DMS 273 treated with DMSO at 0.1 percent for 48 hours (cell line): ENCODE data around the gene IKZF5.

Experiments used
- DNase-seq: peaks from one replicate; lab custom pipeline; 2025; lab: John Stamatoyannopoulos, UW

IKZF5 gene

GRCh38 chr10:123008355-123009104, at the start of gene IKZF5, which contains the start of gene ACADSB:
TSS of gene IKZF5 (minus strand) at chr10:123008795. CDS start at chr10:122998625, 10,170 bp downstream.
TSS of gene ACADSB (plus strand) at chr10:123009006. CDS start at chr10:123009030, 24 bp downstream.
- peak; percentile 84 for DNase-seq

GRCh38 chr10:123057968-123058367, 49.4 kb upstream of the IKZF5 start:
- no peak for DNase-seq

GRCh38 chr10:123045961-123046731, 37.6 kb upstream of the IKZF5 start:
- DNase-seq = no peak

- DNase-seq = no peak
Measured at GRCh38 chr10:123044391-123044790, 35.8 kb upstream of the IKZF5 start.

GRCh38 chr10:123043409-123043925, 34.9 kb upstream of the IKZF5 start:
- peak; percentile 15 for DNase-seq

GRCh38 chr10:123042708-123043408, 34.3 kb upstream of the IKZF5 start:
- DNase-seq = no peak

- no peak for DNase-seq
Measured at GRCh38 chr10:123039632-123039930, 31.0 kb upstream of the IKZF5 start.

GRCh38 chr10:123038782-123039631, 30.4 kb upstream of the IKZF5 start:
- DNase-seq = no peak

GRCh38 chr10:123035467-123036086, 27.0 kb upstream of the IKZF5 start:
- no peak for DNase-seq

GRCh38 chr10:123034332-123034731, 25.7 kb upstream of the IKZF5 start:
- DNase-seq = no peak

- DNase-seq = no peak
Measured at GRCh38 chr10:123031124-123031523, 22.5 kb upstream of the IKZF5 start.

- DNase-seq = no peak
Measured at GRCh38 chr10:123027861-123028260, 19.3 kb upstream of the IKZF5 start.

- DNase-seq = no peak
Measured at GRCh38 chr10:123026302-123026701, 17.7 kb upstream of the IKZF5 start.

- DNase-seq = no peak
Measured at GRCh38 chr10:123024540-123024939, 15.9 kb upstream of the IKZF5 start.

GRCh38 chr10:123021517-123021916, 12.9 kb upstream of the IKZF5 start:
- DNase-seq = no peak

GRCh38 chr10:123019941-123020703, 11.5 kb upstream of the IKZF5 start:
- DNase-seq = no peak

GRCh38 chr10:123019264-123019663, 10.7 kb upstream of the IKZF5 start:
- no peak for DNase-seq

GRCh38 chr10:123018531-123018930, 9.9 kb upstream of the IKZF5 start:
- no peak for DNase-seq

GRCh38 chr10:123017421-123018165, 9.0 kb upstream of the IKZF5 start:
- no peak for DNase-seq

GRCh38 chr10:123016228-123016627, 7.6 kb upstream of the IKZF5 start:
- no peak for DNase-seq
